Thyroid gland (tissue), 4 donors: ENCODE data around the gene XCL1. TPM values are rescaled to one million over a fixed set of nuclear protein-coding genes. Genes with fewer than 3 reads are reported as not detected.

ENCODE experiments used
- DNase-seq, 2 donors: peaks; one replicate each; pipeline ENCODE4 v3.0.0-alpha.2; 2019
- H3K27ac ChIP-seq, 3 donors: fragments of 200-600 bp; sonication (generic); 1 replicate in 2 of 3; 2 replicates in 1 of 3; pipeline ENCODE4 v1.5.1; 2016 to 2019; ENCODE audit warnings: mild to moderate bottlenecking in 1 of 3, moderate library complexity in 1 of 3
- H3K27me3 ChIP-seq: fragments of 200-600 bp; sonication (generic); one replicate; pipeline ENCODE4 v1.5.1; 2019
- H3K36me3 ChIP-seq, 2 donors: fragments of 200-600 bp; sonication (generic); one replicate each; pipeline ENCODE4 v1.5.1; 2016 to 2019
- H3K4me1 ChIP-seq, 2 donors: fragments of 200-600 bp; sonication (generic); one replicate each; pipeline ENCODE4 v1.5.1; 2017 to 2019
- H3K4me3 ChIP-seq, 3 donors: fragments of 200-600 bp; sonication (generic); replicated peaks in 1 of 3; 1 replicate in 2 of 3; 2 replicates in 1 of 3; pipeline ENCODE4 v1.5.1; 2016; ENCODE audit warnings: mild to moderate bottlenecking in 1 of 3
- H3K9me3 ChIP-seq: fragments of 200-600 bp; sonication (generic); one replicate; pipeline ENCODE4 v1.5.1; 2017
- POLR2A ChIP-seq, 2 donors: fragments of 450-650 bp; IDR thresholded peaks; one replicate each; pipeline ENCODE4 v1.6.1; 2017; ENCODE audit warnings: antibody characterized with exemption in 2 of 2, mild to moderate bottlenecking in 2 of 2, moderate library complexity in 1 of 2
- WGBS, 2 donors: methylation state at CpG; one replicate each; pipeline ENCODE4 v1.1.5; 2017; 5-methylcytosine and 5-hydroxymethylcytosine counted together
- intact Hi-C: fragments of 100-400 bp; cut with DNase I; formaldehyde crosslinking; loops from one replicate; pipeline ENCODE4 v1.15.1; 2023
- total RNA-seq, 4 donors: library from RNA; depleted of rRNA; stranded (reverse); fragments of >200 nt; gene quantifications; one replicate each; pipeline ENCODE4 v1.2.3, GENCODE V29; 2016
- TF ChIP-seq, protein P1 (sequence below), 6 experiments: fragments of 200-600 bp in 3 of 6; fragments of 450-650 bp in 3 of 6; sonication (generic) in 3 of 6; IDR thresholded peaks; one replicate each; pipeline ENCODE4 v1.5.1; 2016 to 2019; ENCODE audit warnings: antibody characterized with exemption in 6 of 6, mild to moderate bottlenecking in 2 of 6, inconsistent platforms in 1 of 6, moderate library complexity in 1 of 6

XCL1 gene
- total RNA-seq, 4 donors from 2014 or later: 0.81 TPM; not detected in 3

GRCh38 chr1:168618886-168619285, 42.5 kb downstream of the XCL1 start:
- no peak for DNase-seq
- TF ChIP-seq, protein P1, sequence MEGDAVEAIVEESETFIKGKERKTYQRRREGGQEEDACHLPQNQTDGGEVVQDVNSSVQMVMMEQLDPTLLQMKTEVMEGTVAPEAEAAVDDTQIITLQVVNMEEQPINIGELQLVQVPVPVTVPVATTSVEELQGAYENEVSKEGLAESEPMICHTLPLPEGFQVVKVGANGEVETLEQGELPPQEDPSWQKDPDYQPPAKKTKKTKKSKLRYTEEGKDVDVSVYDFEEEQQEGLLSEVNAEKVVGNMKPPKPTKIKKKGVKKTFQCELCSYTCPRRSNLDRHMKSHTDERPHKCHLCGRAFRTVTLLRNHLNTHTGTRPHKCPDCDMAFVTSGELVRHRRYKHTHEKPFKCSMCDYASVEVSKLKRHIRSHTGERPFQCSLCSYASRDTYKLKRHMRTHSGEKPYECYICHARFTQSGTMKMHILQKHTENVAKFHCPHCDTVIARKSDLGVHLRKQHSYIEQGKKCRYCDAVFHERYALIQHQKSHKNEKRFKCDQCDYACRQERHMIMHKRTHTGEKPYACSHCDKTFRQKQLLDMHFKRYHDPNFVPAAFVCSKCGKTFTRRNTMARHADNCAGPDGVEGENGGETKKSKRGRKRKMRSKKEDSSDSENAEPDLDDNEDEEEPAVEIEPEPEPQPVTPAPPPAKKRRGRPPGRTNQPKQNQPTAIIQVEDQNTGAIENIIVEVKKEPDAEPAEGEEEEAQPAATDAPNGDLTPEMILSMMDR (IDR thresholded peaks at IDR 0.05): no peak
- no peak for TF ChIP-seq POLR2A (IDR thresholded peaks at IDR 0.05)
- no peak overlapping the region for H3K27ac ChIP-seq
- no peaks in the 10 kb centered on the region for H3K27me3 ChIP-seq
- no peaks in the 10 kb centered on the region for H3K9me3 ChIP-seq
- intact Hi-C loops: no loop called here
- no peaks in the 10 kb centered on the region for H3K36me3 ChIP-seq
- peaks cover 5 to 34% of the 10 kb centered on the region in 2 donors for H3K4me1 ChIP-seq
- 54 to 61% methylated on average over 2 of the region's 2 CpGs for WGBS, 2 donors
- H3K4me3 ChIP-seq: no peak overlapping the region

GRCh38 chr1:168621356-168621755, 45.0 kb downstream of the XCL1 start:
- peaks cover 12 to 40% of the 10 kb centered on the region in 2 donors for H3K4me1 ChIP-seq
- no peaks in the 10 kb centered on the region for H3K36me3 ChIP-seq
- TF ChIP-seq, protein P1 (IDR thresholded peaks at IDR 0.05): no peak
- WGBS, 2 donors: 75 to 76% methylated on average over 1 of the region's 1 CpG
- H3K27me3 ChIP-seq: no peaks in the 10 kb centered on the region
- intact Hi-C loops: no loop called here
- DNase-seq: peak in 1 of 2 donors; percentile 27
- no peaks in the 10 kb centered on the region for H3K9me3 ChIP-seq
- peak overlapping the region in 2 of 3 donors; percentile 4 to 37 for H3K27ac ChIP-seq
- no peak overlapping the region for H3K4me3 ChIP-seq

DNA sequence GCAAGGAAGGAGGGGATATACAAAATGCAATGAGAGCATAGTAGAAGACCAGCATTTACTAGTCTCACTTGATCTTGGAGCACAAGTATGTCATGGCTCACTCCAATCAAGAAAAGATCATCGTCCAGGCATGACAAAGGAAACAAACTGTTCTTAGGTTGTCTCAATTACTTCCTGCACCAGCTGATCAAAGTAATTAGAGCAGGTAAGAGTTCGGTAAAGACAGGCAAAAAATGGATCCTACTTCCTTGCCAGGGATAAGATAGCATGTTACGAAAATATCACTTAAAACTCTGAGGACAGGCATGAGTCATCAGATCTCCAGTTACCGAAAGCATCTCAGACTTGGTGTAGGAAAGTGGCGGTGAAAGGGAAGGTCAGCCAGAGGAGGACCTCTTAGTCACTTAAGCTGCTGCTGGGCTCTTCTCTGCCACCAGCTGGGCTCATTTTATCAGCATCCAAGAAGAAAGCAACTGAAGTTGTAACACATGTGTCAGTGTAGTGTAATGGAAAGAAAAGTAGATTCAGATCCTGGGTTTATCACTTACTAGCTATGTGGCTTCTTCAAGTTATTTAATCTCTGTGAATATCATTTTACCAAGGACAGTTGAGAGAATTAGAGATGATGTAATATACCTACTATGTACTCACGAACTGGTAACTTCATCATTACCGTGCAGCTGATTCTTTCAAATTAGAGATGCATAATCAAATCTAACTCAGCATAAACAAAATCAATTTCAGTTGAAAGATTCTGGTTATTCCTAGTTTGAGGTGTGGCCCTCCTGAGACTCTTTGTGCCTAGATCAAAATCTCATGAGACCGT, 46.8 kb downstream of the XCL1 start:
- Histone ChIP-seq H3K36me3 (no peaks in the 10 kb centered on the region), H3K4me1 (peaks cover 12 to 40% of the 10 kb centered on the region in 2 donors), H3K9me3 (no peaks in the 10 kb centered on the region), H3K4me3 (no peak overlapping the region), H3K27me3 (no peaks in the 10 kb centered on the region), H3K27ac (peak overlapping the region; percentile 24 to 47 (median 26))
- 56 to 62% methylated on average over 8 of the region's 8 CpGs for WGBS, 2 donors
- intact Hi-C loops: no loop called here
- TF ChIP-seq, protein P1 (IDR thresholded peaks at IDR 0.05): peak in 1 of 6 experiments; percentile 6
- no peak for TF ChIP-seq POLR2A (IDR thresholded peaks at IDR 0.05)
- peak; percentile 36 to 44 for DNase-seq

- Histone ChIP-seq H3K36me3 (no peaks in the 10 kb centered on the region), H3K27ac (peak overlapping the region in 1 of 3 donors; percentile 47), H3K4me1 (peaks cover 12 to 38% of the 10 kb centered on the region in 2 donors), H3K4me3 (no peak overlapping the region), H3K27me3 (no peaks in the 10 kb centered on the region), H3K9me3 (no peaks in the 10 kb centered on the region)
- intact Hi-C loops: no loop called here
- no peak for DNase-seq
- TF ChIP-seq, protein P1 (IDR thresholded peaks at IDR 0.05): no peak
- no peak for TF ChIP-seq POLR2A (IDR thresholded peaks at IDR 0.05)
- 91 to 98% methylated on average over 4 of the region's 4 CpGs for WGBS, 2 donors
These were observed 47.4 kb downstream of the XCL1 start for GRCh38 chr1:168623831-168624230.

GRCh38 chr1:168626326-168626725, 49.9 kb downstream of the XCL1 start:
- H3K4me3 ChIP-seq: no peak overlapping the region
- no peak for DNase-seq
- peak overlapping the region in 1 of 3 donors; percentile 29 for H3K27ac ChIP-seq
- WGBS, 2 donors: 87 to 88% methylated on average over 2 to 4 of the region's 4 CpGs
- intact Hi-C loops: no loop called here
- H3K27me3 ChIP-seq: no peaks in the 10 kb centered on the region
- TF ChIP-seq, protein P1 (IDR thresholded peaks at IDR 0.05): no peak
- no peak for TF ChIP-seq POLR2A (IDR thresholded peaks at IDR 0.05)
- peaks cover 12 to 41% of the 10 kb centered on the region in 2 donors for H3K4me1 ChIP-seq
- H3K9me3 ChIP-seq: no peaks in the 10 kb centered on the region
- H3K36me3 ChIP-seq: no peaks in the 10 kb centered on the region
